Stimulated activated CD8-positive, alpha-beta memory T cell treated with anti-CD3 and anti-CD28 coated beads, Interleukin-4, amount 100 ng/mL, for 24 hours (primary cell): ENCODE results near the gene ARX.

Experiments
- DNase-seq: peaks from one replicate; pipeline ENCODE4 v3.0.0-alpha.2; 2020; ENCODE audit warnings: low read depth

The ARX gene

DNA sequence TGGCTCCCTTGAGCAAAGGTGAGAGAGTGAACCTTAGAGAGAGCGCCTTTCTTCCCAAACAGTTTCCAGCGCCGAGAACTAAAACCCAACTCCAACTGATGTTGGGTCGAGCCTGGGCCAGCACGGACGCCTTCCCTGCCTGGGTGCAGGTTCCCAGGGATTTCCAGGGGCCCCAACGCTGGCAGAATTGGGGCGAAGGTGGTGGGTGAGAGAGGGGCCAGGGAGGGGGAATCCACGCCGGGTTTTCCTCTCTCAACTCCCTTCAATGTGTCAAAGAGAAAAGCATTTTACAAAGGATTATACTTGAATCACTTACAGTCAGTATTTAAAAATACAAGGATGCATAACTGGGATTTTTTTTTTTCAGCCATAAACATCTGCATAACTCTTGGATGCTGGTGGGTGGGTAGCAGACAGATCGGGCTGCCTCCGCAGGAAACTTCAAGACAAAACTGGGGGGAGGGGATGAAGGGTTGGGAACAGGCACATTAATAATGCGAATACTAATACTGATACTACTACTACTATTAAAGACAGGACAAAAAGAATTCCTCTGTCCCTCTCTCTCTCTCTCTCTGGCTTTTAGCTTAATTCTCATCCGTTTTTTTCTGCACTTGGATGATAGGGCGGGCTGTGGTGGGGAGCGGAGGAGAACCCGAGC lies 1.3 kb upstream of the ARX start:
- DNase-seq: no peak

DNA sequence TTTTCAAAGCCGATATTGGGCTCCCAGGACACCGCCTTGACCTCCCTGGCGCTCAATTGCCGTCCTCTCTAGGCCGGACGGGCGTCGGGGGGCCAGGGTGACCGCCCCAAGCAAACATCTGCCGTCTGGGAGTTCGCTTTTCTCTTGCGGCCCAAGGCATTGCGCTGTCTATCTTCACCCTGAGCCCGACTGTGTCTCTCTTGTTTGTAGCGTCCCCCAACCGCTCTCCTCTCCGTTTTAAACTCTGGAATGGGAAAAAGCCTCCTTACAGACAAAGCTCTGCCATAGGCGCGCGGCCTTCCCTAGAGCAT lies 551 bp upstream of the ARX start:
- no peak for DNase-seq

DNA sequence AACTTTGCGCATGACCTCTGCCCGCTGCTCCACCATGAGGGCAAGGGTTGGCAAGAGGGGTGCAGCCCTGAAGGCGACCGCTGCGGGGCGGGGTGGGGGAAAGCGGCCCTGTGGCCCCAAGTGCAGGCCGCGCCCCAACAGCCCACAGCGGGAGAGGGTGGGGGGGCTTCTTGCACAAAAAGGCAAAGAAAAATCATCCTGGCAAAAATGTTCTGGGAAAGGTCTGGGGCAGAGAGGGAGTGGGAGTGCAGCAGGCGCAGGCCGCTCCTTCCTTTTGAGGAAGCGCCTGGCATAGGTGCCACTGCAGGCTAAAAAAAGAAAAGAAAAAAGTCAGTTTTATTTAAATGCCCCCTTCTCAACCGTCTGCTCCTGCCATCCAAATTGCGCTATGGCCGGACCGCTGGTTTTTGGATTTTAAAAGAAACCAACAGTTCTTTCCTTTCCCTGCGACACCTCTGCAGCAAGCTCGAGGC lies 1.4 kb downstream of the ARX start:
- no peak for DNase-seq

DNA sequence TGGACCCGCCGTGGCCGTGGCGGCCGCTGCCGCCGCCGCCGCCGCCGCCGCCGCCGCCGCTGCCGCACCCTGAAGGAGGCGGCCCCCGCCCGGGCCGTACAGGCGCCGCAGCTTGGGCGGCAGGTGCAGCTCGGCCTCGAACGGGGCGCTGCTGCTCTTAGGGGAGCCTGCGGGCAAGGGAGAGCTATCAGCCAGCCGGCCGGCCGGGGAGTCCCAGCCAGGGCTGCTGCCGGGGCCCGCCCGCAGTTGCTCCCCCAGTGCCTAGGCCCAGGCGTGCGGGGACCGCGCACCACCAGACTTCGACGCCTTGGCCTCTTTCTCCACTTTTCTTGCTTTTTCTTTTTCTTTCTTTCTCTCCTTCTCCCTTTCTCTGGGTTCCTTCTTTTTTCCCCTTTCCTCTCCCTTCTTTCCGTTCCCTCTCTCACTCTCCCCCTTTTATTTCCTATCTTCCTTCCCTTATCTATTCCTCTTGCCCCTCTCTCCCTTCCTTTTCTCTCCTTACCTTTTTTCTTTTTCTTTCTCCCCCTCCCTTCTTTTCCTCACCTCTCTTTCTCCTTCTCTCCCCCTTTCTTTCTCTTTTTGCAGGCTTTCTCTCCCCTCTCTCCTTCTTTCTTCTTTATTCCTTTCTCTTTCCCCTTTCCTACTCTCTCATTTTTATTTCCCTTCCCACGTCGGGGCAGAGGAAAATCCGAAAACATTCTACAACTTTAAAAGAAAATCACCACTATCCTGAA lies 2.0 kb downstream of the ARX start:
- DNase-seq: no peak

DNA sequence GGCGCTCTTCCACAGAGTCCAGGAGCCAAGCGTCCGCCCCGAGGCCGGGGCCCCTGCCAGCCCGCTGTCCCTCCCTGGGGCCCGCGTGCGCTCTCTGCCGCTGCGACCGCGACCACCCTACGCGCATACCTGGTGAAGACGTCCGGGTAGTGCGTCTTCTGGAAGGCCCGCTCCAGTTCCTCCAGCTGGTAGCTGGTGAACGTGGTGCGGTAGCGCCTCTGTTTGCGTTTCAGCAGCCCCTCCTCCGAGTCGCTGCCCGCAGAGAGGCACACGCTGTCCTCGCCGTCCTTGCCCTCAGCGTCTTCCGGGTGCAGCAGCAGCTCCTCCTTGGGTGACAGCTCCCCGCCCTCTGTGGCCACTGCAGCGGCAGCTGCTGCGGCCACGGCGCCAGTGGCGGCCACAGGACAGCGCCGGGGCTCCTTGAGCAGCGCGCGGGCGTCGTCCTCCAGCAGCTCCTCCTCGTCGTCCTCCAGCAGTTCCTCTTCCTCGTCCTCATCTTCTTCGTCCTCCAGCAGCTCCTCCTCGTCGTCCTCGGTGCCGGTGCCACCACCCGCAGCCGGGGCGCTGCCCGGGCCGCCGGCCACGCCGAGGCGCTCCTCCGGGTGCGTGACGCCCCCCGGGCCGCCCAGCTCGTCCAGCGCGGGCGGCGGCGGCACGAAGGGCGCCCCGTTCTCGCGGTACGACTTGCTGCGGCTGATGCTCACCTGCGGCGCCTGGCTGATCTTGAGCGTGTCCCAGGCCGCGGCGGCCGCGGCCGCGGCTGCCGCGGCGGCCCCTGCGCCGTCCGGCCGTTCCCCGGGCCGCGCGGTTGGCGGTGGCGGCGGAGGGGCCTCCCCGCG lies 2.8 kb downstream of the ARX start:
- DNase-seq: no peak

DNA sequence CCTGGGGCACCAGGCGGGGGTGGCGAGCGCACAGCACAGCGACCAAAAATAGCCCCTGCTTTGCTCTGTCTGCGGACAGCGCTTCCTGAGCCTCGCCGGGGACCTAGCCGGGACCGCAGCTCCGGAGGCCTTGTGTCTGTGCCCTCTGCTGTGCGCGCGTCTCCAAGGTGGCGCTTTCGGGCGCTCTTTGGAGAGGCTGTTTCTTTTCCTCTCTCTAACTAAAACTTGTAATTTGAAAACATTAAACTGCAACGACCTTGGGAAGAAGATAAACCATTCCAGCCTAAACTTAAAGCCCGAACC lies 3.4 kb downstream of the ARX start:
- DNase-seq: no peak

DNA sequence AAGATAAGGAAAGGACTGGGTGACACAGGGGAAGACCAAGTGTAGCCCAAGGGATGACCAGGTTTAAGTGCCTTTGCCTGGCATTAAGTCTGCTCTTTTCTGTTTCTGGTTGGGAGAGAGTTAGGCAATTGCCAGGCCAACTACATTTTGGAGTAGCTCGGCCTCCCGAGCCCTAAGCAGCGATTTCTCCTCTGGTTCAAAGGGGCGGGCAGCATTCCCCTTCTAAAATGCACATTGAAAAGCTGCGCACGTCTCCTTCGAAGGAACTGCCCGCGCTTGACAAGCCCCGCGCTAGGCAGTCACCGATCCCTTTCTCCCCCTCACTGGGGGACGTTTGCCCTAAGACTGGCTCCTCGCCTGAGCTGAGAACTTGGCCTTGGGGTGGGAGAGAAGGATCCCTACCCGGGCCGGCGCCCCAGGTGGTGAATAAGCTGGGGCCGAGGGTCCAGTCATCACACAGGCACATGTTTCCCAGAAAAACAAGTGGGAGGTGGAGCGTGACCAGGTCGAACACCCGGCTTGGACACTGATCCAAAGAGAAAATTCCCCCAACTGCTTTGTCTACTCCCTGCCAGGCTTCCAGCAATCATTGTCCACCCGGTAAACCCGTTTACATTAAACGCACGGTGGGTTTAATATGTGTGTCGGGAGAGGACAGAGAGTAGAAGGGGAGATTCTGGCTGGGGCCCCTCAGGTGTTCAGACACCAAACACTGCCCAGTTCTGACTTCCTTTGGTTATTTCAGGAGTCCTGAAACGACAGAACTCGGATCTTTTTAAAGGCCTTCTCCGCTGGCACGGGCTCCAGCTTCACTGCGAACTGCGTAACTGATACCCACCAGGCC lies 4.0 kb downstream of the ARX start:
- no peak for DNase-seq

DNA sequence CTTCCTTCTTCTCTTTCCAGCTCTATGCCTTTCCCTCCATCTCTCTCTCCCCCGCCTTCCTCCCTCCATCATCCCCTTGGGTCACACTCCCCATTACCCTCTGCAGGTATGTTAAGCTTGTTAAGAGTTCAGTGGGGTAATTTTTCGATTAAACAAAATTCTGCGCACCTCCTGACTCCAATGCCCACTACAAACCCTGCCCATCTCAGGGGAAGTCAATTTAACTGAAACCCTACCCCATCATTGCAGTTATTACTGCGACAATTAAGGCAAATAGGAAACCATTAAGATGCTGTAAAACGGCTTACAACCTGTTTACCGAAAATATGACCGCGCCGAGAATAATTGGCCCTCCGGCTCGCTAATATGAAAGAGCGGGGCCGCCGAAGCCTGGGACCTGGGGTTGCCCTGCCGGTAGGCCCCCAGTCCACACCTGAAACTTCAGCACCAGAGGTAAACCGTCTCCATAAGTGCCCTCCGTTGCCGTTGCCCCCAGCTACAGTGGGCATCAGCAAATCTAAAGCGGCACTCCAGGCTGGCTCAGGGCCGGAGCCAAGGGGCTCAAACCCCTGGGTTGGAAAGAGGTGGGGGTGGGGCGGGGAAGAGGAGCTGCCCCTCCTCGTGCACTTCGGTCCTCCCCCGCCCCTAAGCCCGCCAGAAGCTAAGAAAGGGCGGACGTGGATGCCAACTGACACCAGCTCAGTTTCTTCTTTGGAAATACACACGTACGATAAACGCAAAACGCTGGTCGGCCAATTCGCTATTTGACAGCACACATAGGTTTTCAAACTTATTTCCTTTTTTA lies 4.8 kb downstream of the ARX start:
- DNase-seq: no peak

DNA sequence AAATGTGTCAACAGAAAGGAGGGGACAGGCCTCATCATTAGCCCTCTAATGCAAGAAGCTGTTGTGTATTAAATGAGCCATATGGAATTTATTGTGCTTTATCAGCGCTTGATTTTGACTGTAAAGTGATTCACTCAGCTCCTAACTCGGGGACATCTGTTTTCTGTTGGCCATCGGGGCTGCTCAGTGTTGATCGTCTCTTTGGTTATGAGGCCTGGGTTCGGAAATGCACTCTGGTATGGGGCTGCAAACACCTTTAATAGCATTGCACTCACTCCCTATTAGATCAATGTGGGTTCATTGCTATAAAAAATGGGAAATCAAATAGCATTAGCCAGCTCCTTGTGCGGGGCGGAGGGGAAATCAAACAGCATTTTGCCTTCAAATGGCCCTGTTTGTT lies 6.4 kb downstream of the ARX start:
- DNase-seq: no peak

DNA sequence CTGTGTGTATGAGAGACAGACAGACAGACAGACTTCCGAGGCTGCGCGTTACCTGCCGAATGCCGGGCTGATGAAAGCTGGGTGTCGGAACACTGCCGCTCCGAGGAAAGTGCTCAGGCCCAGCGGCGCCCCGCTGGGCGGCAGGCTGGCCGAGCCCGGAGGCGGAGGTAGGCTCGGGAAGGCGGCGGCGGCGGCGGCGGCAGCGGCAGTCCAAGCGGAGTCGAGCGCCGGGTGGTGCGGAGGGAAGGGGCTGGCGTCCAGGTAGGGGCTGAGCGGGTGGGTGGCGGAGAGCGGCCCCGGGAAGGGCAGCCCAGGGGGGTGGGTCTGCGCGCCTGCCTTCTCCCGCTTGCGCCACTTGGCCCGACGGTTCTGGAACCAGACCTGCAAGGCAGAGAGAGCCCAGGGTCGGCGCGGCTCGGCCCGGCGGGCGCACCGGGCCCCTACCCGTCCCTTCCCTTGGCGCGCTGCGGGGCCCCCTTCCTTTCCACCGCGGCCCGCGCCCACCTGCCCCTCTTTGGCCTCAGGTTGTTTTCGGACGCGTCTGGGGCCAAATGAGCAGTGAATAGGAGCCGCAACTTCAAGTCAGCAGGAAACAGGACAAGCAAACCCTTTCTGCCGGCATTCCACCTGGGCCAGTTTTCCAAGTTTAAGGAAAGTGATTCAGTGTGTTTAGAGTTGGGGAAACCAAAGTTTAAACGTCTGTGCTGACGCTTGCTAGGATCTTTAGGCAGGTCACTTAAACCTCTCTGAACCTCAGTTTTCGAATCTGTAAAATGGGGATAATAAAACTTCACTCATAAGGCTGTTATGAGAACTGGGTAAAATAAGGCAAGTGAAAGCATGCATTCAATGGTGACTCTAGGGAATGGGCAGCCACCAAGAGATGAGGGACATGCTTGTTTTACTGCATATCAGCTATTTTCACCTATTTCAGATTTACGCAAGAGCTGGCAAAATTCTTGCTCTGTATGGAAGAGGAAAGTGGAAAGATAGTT lies 8.4 kb downstream of the ARX start:
- no peak for DNase-seq

DNA sequence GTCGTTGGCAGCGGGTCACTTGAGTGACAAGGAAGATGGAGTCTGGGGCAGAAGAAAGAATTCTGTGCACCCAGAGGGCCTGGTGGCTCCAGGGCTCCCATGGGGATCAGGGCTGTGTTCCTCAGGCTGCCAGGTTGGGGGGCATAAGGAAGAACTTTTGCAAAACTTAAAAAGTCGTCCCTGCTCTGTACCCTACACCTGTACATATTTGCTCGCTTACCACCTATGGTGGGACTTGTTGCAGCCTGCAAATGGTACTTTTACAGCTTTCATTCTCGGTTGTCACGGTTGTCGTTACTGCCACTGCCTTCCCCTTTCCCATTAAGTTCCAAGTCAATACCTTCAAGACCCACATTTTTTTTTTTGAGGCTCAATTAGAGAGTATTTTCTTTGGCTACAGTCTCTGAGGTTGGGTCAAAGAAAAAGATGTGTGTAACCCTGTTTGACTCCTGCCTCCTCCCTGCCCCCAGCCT lies 9.1 kb downstream of the ARX start:
- no peak for DNase-seq

DNA sequence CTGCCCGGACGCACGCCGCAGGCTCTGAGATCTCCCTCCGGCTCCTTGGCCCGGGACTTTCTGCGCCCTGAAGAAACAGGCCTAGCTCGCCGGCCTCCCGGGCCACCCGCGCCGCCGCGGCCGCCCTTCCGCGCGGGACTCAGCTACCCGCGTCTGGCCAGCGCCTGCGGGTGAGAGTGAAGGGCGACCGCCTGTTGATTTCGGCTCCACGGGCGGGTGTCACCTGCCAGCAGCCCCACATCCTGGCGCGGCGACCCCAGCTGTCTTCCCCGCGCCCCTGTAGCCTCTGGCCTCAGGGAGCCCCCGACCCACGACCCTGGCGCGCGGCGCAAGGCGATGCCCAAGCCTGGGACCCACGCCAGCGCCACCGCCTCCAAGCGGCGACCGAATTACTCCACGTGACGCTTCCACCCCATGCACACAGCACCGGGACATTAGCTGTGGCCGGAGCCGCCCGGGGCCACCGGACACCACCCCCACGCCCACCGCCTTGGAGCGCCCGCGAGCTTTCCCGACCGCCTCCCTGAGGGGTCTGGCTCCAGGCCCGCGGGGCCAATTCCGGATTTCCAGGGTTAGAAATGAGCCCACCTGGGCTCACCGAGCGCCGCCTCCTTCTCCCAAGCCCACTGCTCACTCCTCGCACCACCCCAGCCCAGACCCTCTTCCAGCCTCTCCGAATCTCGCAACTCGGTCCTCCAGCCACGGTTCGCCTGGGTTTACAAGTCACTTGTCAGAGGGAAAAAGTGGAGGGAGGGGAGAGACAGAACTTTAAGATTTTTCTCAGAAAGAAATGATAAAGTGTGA lies 10.2 kb downstream of the ARX start:
- no peak for DNase-seq

DNA sequence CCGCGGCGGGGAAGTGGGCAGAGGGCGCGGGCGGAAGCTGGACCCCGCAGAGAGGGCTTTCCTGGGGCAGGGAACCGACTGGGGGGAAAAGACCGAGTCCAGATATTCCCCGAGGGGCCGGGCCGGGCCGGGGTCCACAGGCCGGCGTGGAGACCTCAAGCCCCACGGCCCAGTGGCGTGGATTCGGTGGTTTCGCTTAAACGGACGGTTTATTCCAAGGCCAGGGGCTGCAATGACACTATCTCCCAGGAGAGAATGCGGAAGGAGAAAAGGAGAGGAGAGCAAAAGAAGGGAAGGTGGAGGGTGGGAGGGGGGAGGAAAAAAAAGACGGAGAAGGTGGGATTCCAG lies 10.8 kb downstream of the ARX start:
- DNase-seq: no peak

DNA sequence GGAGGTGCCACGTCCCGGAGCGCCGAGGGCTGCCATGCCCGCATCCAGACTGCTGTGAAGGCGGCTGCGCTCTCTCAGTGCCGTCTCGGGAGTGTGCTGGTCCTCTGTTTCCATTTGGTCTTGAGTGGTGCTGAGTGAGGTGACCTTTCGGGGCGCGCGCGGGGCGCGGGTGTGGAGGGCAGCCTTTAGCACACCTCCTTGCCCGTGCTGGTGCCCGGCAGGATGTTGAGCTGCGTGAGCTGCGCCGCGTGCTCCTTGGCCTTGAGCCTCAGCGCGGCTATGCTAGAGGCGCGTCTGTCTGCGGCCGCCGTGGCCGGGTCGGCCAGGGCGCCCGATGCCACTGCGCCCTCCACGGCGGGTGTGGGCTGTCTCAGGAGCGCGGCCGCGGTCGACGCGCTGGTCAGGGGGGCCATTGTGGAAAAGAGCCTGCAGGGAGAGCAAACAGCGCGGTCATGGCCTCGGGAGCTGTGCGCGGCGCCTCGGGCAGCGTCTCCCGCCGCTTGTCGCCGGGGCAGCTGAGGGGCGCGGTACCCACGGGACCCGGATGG lies 11.2 kb downstream of the ARX start:
- DNase-seq: no peak

DNA sequence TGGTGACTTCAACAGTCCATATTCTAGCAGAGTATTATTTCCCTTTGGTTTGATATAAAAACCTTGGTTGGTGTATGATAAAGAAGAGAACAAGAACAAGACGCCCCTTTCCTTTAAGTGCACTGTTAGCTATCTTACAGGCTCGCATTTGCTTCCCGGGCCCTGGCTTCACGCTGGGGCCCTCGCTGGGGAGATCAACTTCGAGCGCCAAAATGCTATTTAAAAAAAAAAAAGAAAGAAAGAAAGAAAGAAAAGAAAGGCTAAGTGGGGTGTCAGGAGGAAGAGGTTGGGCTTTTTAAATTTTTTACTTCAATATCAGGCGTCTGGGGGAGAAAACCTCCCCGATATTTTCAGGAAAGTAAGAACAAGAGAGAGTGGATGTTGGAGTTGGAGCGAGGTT lies 11.7 kb downstream of the ARX start:
- no peak for DNase-seq

DNA sequence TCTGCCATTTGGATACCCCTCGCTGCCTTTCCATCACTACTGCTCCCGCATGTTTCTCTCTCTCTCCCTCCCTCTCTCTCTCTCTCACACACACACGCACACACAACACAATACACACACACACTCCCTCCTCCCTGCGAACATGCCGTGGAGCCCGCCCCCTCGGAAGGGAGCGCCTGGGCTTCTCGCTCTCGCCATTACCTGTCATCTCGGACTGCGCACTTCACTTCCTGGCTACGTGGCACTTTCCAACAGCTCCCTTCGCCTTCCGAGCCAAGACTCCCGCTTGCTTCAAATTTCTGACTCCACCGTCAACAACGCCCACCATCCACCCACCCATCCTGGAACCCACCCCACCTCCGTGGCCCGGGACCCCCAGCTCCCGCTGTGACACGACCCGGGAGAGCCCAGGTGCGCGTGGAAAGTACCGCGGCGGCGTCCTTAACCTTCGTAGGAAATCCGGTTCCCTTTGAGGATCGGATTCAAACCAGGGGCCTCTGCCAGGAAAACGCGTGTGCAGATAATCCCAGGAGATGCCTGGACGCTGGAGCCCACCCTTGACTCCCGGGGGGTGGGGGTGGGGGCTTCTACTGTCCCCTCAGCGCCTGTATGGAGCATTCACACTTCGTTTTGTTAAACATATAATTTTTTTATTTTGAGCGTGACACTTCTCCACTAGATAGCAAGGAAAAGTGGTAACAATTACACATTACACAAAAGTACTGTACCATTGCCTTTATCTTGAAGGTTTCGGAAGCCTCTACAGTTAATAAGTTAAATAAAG lies 12.5 kb downstream of the ARX start:
- DNase-seq: no peak

DNA sequence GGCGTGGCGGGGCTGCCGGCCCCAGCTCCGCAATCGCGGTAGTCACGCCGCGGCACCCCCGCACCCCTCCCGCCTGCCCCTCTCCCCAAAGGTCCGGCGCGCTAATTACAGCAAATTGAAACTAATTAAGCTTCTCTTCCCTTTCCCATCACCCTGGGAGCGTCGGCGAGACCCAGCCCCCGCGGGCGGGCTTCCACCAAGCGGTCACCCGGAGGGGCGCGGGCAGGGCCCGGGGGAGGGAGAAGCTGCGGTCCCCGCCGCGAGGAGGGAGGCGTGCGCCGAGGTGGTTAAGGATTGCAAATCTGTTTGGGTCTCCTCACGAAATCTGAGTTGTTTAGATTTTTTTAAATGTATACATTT lies 13.1 kb downstream of the ARX start:
- no peak for DNase-seq
